ENCODE results near the gene MAST1.
A peak's percentile ranks its signal among the peaks of the same experiment; 100 is the strongest.
"Not testable (repeated sequence)": the region's sequence is repeated elsewhere in the genome, so short reads cannot be mapped to it uniquely, and the experiment has no call there.

The MAST1 gene

GRCh38 chr19:12873891-12874745, 35.8 kb downstream of the MAST1 start:
- no peak for DNase-seq

- DNase-seq, result no peak
Measured at GRCh38 chr19:12875086-12875485, 36.8 kb downstream of the MAST1 start.

- no peak for DNase-seq
Measured at GRCh38 chr19:12880551-12881171, 42.3 kb downstream of the MAST1 start.

GRCh38 chr19:12881172-12881808, 43.0 kb downstream of the MAST1 start, which contains the start of gene DNASE2:
Gene DNASE2, minus strand, starts transcription at chr19:12881449. Its CDS starts 74 bp downstream, at chr19:12881375.
- DNase-seq, result peak; percentile 95

GRCh38 chr19:12882589-12882988, 44.3 kb downstream of the MAST1 start:
- no peak for DNase-seq

GRCh38 chr19:12884202-12884601, 45.9 kb downstream of the MAST1 start:
- DNase-seq, result no peak

- DNase-seq, result no peak
Measured at GRCh38 chr19:12884627-12884925, 46.3 kb downstream of the MAST1 start.

GRCh38 chr19:12884926-12885748, 46.8 kb downstream of the MAST1 start:
- DNase-seq, result no peak

GRCh38 chr19:12885749-12886650, 47.7 kb downstream of the MAST1 start:
- DNase-seq, result no peak

GRCh38 chr19:12886651-12886968, 48.3 kb downstream of the MAST1 start:
- DNase-seq, result no peak

GRCh38 chr19:12886969-12887747, 48.8 kb downstream of the MAST1 start, which contains the start of gene KLF1:
Gene KLF1, minus strand, starts transcription at chr19:12887201. Its CDS starts 61 bp downstream, at chr19:12887140.
- no peak for DNase-seq

- DNase-seq, result no peak
Measured at GRCh38 chr19:12888006-12888603, 49.8 kb downstream of the MAST1 start.

GRCh38 chr19:12890299-12890786, 52.0 kb downstream of the MAST1 start:
- DNase-seq, result not testable (repeated sequence)

GRCh38 chr19:12890787-12891552, 52.7 kb downstream of the MAST1 start, which contains the start of gene GCDH:
Gene GCDH, plus strand, starts transcription at chr19:12891160. Its CDS starts 145 bp downstream, at chr19:12891305.
- DNase-seq, result peak; percentile 99

GRCh38 chr19:12891553-12892021, 53.3 kb downstream of the MAST1 start:
- no peak for DNase-seq

GRCh38 chr19:12893582-12893981, 55.3 kb downstream of the MAST1 start:
- DNase-seq, result no peak

GRCh38 chr19:12896460-12896859, 58.1 kb downstream of the MAST1 start:
- no peak for DNase-seq

- no peak for DNase-seq
Measured at GRCh38 chr19:12899891-12900518, 61.7 kb downstream of the MAST1 start.

- no peak for DNase-seq
Measured at GRCh38 chr19:12907166-12907565, 68.9 kb downstream of the MAST1 start.

Data from NCI-H446 treated with DMSO at 0.1 percent for 48 hours (cell line).